IMR-90 (cell line): ENCODE measurements around the gene SSX2IP.

Source experiments
- BHLHE40 ChIP-seq: fragments of 150-350 bp; IDR thresholded peaks from 2 replicates; pipeline ENCODE4 v1.6.1; 2016; ENCODE audit warnings: mild to moderate bottlenecking, low read depth, low read length
- CEBPB ChIP-seq: IDR thresholded peaks from 2 replicates; pipeline ENCODE4 v1.6.1; 2012; ENCODE audit warnings: low read depth, low read length, improper control_type of control experiment
- CHD1 ChIP-seq: IDR thresholded peaks from 2 replicates; pipeline ENCODE4 v1.6.1; 2012; ENCODE audit warnings: low read depth, low read length, improper control_type of control experiment
- ELK1 ChIP-seq: fragments of 150-350 bp; IDR thresholded peaks from 2 replicates; pipeline ENCODE4 v1.6.1; 2016; ENCODE audit warnings: low read depth, mild to moderate bottlenecking, low read length, moderate library complexity, borderline replicate concordance
- FOS ChIP-seq: fragments of 150-350 bp; IDR thresholded peaks from 2 replicates; pipeline ENCODE4 v1.6.1; 2016; ENCODE audit warnings: low read depth, low read length
- MAFK ChIP-seq: IDR thresholded peaks from 2 replicates; pipeline ENCODE4 v1.6.1; 2012; ENCODE audit warnings: low read depth, low read length, improper control_type of control experiment
- NFE2L2 ChIP-seq: fragments of 150-350 bp; IDR thresholded peaks from 2 replicates; pipeline ENCODE4 v1.6.1; 2016; ENCODE audit warnings: low read depth, mild to moderate bottlenecking, low read length
- POLR2A ChIP-seq: IDR thresholded peaks from 2 replicates; pipeline ENCODE4 v1.6.1; 2012; ENCODE audit warnings: mild to moderate bottlenecking, low read depth, low read length
- RAD21 ChIP-seq: IDR thresholded peaks from 2 replicates; pipeline ENCODE4 v1.6.1; 2012; ENCODE audit warnings: low read length, improper control_type of control experiment
- RCOR1 ChIP-seq: IDR thresholded peaks from 2 replicates; pipeline ENCODE4 v1.6.1; 2012; ENCODE audit warnings: mild to moderate bottlenecking, low read length, improper control_type of control experiment; ENCODE audit not compliant: insufficient replicate concordance
- RFX5 ChIP-seq: IDR thresholded peaks from 2 replicates; pipeline ENCODE4 v1.8.0; 2012; ENCODE audit warnings: low read depth, mild to moderate bottlenecking, low read length, moderate library complexity
- SMC3 ChIP-seq: fragments of 150-350 bp; IDR thresholded peaks from 2 replicates; pipeline ENCODE4 v1.6.1; 2016; ENCODE audit warnings: low read depth, mild to moderate bottlenecking, antibody characterized with exemption, low read length, moderate library complexity
- TF ChIP-seq, protein P1 (sequence below): conservative IDR thresholded peaks from 2 replicates; pipeline ENCODE4 v1.5.1; 2012; ENCODE audit warnings: mild to moderate bottlenecking, low read depth, low read length, improper control_type of control experiment
- TF ChIP-seq, protein P2 (sequence below): fragments of 150-350 bp; IDR thresholded peaks from 2 replicates; pipeline ENCODE4 v1.6.1; 2017; ENCODE audit warnings: mild to moderate bottlenecking, antibody characterized with exemption, low read length, low read depth

GRCh38 chr1:84708031-84708430 lies 17.8 kb upstream of the SSX2IP start:
- TF ChIP-seq RAD21, result no peak
- TF ChIP-seq, protein P1, sequence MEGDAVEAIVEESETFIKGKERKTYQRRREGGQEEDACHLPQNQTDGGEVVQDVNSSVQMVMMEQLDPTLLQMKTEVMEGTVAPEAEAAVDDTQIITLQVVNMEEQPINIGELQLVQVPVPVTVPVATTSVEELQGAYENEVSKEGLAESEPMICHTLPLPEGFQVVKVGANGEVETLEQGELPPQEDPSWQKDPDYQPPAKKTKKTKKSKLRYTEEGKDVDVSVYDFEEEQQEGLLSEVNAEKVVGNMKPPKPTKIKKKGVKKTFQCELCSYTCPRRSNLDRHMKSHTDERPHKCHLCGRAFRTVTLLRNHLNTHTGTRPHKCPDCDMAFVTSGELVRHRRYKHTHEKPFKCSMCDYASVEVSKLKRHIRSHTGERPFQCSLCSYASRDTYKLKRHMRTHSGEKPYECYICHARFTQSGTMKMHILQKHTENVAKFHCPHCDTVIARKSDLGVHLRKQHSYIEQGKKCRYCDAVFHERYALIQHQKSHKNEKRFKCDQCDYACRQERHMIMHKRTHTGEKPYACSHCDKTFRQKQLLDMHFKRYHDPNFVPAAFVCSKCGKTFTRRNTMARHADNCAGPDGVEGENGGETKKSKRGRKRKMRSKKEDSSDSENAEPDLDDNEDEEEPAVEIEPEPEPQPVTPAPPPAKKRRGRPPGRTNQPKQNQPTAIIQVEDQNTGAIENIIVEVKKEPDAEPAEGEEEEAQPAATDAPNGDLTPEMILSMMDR, result no peak
- TF ChIP-seq FOS, result no peak
- TF ChIP-seq CEBPB, result no peak
- no peak for TF ChIP-seq POLR2A
- TF ChIP-seq SMC3, result no peak
- TF ChIP-seq BHLHE40, result no peak
- no peak for TF ChIP-seq NFE2L2
- TF ChIP-seq RFX5, result no peak
- no peak for TF ChIP-seq RCOR1
- TF ChIP-seq ELK1, result no peak
- TF ChIP-seq, protein P2, sequence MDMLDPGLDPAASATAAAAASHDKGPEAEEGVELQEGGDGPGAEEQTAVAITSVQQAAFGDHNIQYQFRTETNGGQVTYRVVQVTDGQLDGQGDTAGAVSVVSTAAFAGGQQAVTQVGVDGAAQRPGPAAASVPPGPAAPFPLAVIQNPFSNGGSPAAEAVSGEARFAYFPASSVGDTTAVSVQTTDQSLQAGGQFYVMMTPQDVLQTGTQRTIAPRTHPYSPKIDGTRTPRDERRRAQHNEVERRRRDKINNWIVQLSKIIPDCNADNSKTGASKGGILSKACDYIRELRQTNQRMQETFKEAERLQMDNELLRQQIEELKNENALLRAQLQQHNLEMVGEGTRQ, result no peak
- no peak for TF ChIP-seq MAFK
- no peak for TF ChIP-seq CHD1
